T47D (cell line): Measurements from ENCODE around the gene DYNC1H1.

Source experiments
- DNase-seq, 2 experiments: peaks; one replicate each; pipeline versions ENCODE4 v3.0.0 to v3.0.0-alpha.2; 2011 to 2012; ENCODE audit warnings: low read depth in 1 of 2, low spot score in 1 of 2
- JUND ChIP-seq: IDR thresholded peaks from 2 replicates; pipeline ENCODE4 v1.6.1; 2012; ENCODE audit warnings: low read depth
- in situ Hi-C: cut with HindIII; loops from 2 replicates; pipeline ENCODE4 v1.10.0; 2016; ENCODE audit warnings: low sequenced_read_pairs, low pct_unique_long_range_greater_than_20kb

DYNC1H1 gene

DNA sequence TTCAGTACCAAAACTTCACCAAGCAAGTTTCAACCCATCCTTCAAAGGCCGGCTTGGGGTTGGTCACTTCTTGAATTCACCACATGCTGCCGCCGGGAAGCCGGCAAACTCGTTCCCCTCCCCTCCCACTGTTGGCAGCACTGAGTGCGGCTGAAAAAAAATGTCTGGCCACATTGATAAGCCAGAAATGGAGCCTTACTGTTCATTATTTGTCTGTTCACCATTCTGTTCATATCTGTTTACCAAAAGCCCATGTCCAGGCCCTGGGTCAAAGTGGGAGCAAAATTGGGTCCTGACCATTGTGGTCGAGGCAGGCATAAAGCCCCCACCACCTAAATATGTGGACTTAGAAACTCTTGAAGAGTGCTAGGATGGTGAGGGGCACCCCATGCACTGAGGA lies 129.7 kb downstream of the DYNC1H1 start:
- in situ Hi-C loops = no loop called here
- TF ChIP-seq JUND = no peak
- peak in 1 of 2 experiments; percentile 50 for DNase-seq

DNA sequence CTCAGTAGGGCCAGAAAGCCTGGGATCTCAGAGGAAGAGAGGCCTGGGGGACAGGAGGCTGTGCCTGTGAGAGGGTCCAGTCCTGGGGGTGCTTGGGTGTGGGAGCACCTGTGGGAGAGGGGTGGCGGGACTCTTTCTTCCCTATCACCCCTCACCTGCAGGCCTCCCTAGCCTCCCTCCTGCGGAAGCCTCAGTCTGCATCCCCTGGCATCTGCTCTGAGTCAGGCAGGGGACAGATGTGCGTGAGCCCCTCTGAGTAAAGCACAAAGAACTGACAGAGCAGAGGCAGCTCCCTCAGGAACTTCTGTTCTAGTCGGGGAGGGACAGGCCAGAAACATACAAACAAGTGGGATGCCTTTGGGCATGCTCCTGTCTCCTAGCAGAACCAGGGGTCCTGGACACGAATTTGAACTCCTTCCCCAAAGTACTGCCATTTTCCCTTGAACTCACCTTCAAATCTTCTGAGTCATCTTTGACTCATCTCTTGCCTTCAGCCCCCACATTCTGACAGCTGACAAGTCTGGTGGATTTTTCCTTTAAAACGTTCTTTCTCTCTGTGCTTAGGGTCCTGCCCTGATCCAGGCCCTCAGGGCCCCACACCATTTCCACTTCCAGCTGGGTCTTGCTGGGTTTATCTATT lies 131.0 kb downstream of the DYNC1H1 start:
- no peak for TF ChIP-seq JUND
- in situ Hi-C loops = no loop called here
- DNase-seq = no peak

DNA sequence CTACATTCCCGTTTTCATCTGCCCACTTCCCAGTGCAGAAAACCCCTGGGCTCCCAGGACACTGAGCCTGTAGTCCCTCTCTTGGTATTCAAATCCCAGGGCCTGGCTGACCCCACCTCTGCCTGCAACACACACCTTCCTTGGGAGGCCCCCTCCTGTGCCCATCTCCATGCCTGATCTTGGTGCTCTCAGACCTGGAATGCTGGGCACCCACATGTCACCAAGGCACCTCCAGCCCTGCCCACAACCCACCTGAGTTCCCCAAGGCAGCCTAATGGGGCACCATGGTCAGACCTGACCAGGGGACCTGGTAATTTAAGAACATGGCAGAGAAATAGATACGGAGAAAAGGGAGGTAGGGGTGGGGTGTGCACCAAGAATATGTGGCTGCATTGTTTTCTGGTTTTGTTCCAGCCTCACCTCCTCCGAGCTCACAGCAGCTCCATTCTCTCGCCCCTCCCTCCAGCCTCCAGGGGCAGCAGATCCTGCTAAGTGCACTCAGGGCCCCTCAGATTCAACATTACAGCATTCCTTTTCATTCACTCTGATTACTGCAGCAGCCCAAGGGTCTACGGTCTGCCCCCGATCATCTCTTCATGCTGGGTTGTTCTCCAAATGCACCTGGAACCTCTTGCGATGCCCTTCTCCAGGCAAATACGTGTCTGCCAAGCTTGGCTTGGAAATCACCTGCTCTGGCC lies 131.6 kb downstream of the DYNC1H1 start:
- peak in 1 of 2 experiments; percentile 21 for DNase-seq
- TF ChIP-seq JUND = no peak
- in situ Hi-C loops = no loop called here

DNA sequence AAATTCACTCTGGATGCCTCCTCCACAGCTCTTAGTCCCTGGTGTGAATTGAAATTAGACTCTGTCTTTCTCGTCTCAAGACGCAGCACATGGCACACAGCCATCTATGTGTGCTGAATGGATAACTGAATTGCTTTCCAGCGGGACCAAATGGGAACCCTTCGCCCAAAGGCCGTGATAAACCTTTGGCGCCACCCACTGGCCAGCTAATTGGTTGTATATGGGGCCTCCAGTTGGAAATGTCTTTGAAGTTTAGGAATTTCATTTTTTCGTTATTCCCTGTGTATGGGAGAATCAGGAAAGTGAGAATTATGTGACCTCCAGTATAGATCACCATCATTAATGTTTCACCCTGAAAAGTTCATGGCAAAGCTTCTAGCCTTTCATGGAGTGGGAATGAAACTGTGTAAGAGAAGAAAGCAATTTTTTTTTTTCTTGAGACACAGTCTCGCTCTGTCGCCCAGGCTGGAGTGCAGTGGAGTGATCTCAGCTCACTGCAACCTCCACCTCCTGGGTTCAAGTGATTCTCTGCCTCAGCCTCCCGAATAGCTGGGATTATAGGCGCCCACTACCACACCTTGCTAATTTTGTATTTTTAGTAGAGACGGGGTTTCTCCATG lies 132.3 kb downstream of the DYNC1H1 start:
- peak; percentile 78 to 90 for DNase-seq
- TF ChIP-seq JUND = no peak
- in situ Hi-C loops = no loop called here

DNA sequence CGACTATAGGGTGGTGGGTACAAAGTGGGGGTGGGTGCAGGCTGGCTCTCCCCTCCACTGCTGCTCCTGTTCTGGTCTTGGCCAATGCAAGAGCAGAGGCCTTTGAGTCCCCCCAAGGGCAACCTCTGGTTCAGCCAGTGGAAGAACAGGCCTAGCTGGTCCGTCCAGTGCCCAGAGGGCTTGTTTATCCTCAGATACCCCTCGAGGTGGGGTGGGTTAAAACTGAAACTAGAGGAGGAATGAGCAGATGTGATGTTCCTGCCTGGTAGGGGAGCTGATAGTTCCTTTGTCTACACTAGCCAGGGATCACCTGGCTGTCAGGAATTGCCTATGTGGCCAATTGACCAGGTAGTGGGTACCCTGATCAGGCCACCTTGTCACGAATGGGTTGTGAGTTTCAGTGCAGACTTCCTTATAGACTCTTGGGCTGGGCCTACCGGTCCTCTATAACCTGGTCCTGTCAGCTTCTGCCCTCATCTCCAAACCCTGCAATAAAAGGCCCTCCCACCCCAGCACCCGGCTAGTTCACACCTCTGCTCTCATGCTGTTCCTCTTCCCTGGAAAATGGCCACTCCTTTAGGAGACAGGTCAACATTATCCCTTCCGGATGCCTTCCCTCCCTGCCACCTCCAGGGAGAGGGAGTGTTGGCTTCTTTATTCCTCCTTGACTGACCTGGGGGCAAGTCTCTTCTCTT lies 133.2 kb downstream of the DYNC1H1 start:
- peak; percentile 49 to 83 for DNase-seq
- no peak for TF ChIP-seq JUND
- in situ Hi-C loops = no loop called here

DNA sequence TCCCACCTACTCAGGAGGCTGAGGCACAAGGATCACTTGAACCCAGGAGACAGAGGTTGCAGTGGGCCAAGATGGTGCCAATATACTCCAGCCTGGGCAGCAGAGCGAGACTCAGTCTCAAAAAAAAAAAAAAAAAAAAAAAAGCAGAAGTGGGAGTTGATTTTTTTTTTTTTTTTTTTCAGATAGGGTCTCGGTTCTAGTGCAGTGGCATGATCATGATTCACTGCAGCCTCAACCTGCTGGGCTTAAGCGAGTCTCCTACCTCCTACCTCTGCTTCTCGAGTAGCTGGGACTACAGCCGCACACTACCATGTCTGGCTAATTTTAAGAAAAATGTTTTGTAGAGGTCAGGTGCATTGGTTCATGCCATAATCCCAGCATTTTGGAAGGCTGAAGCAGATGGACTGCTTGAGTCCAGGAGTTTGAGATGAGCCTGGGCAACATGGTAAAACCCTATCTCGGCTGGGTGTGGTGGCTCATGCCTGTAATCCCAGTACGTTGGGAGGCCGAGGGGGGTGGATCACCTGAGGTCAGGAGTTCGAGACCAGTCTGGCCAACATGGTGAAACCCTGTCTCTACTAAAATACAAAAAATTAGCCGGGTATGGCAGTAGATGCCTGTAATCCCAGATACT lies 138.8 kb downstream of the DYNC1H1 start:
- no peak for DNase-seq
- in situ Hi-C loops = no loop called here
- TF ChIP-seq JUND = no peak

DNA sequence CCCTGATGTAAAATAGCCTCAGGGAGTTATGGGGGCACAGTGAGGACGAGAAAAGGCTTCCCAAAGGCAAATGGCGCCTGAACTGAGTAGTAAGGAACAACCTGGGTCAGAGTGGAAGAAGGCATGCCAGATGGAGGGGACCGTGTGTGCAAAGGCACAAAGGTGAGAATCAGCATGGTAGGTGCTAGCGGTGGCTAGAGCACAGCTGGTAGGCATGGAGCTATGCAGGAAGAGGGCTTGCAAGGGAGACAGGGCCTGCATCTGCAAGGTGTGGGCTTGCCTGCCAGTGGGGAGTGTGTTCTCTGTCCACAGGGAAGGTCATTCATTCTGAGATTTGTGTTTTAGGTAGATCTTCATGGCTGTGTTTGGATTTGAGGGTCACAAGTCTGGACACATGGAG lies 141.0 kb downstream of the DYNC1H1 start:
- in situ Hi-C loops = no loop called here
- DNase-seq = no peak

More for the DNA sequence above, 141.0 kb downstream of the DYNC1H1 start:
- TF ChIP-seq JUND = no peak
